SK-N-DZ (cell line): ENCODE data around the gene HPCAL4.

Source experiments
- DNase-seq: peaks from one replicate; pipeline ENCODE4 v3.0.0-alpha.2; 2015; ENCODE audit warnings: low spot score

HPCAL4 gene

DNA sequence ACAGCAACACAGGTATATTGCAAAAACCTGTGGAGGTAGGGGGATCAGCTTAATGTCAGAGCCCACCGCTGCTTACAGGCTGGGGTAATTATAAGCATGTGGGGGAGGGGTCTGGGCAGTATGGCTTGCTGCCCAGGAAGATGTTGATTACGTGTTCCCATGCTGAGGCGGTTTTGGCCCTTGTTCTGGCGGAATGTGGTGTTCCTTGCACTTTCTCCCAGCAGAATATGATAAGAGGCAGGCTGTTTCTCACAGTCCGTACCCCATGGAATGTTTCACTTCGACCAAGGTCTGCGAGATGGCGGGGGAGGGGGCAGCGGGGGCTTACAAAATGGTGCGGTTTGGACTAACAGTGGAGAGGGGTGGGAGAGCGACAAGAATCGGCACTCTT lies 9.8 kb upstream of the HPCAL4 start:
- DNase-seq: no peak

DNA sequence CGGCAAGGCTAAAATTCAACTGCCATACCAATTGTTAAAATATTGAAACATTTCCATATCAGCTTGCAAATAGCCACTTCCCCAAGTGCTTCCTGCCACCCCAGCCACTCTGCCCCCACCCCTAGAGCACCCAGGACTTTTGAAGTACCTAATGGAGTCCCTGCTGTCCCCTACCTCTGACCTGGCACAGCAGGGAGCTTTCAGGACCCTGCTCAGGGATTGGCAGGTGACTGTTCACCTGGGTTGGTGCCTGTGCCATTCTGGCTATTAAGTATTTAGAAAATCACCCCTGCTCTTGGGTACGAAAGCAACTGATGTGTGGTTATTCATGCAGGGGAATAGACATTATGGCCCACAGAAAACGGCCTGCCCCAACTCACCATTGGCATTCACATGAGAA lies 9.1 kb upstream of the HPCAL4 start:
- DNase-seq: no peak

DNA sequence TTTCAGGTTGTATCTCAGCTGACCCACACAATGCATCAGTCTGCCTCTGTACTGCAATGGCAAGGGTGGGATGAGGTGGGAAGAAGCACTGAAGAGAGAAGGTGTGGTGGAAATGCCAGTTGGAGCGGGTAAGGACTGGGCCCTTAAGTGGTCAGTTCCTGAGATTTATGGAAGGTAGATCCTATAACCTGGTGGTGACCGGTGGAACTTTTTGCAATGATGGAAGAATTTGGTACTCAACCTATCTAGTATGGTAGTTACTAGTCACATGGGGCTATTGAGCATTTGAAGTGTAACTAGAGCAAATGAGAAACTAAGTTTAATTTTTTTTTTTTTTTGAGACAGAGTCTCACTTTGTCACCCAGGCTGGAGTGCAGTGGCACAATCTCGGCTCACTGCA lies 8.2 kb upstream of the HPCAL4 start:
- no peak for DNase-seq

DNA sequence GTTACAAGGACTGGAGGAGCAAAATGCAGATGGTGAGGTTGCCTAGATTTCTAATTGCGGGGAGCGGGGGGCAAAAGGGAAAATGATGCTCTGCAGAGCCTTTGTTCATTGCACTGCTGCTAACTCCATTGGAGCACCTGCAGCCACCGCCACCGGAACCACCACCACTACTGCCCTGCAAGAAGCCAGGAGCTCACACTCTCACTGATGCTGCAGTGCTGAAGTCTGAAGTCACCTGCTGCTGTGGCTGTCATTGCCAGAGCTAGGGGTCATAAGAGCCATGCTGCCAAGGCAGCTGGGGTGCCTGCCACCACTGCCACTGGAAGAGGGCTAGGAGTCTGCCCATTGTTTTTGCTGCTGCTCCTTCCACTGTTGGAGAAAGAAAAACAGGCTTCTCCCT lies 7.3 kb upstream of the HPCAL4 start:
- DNase-seq: no peak

DNA sequence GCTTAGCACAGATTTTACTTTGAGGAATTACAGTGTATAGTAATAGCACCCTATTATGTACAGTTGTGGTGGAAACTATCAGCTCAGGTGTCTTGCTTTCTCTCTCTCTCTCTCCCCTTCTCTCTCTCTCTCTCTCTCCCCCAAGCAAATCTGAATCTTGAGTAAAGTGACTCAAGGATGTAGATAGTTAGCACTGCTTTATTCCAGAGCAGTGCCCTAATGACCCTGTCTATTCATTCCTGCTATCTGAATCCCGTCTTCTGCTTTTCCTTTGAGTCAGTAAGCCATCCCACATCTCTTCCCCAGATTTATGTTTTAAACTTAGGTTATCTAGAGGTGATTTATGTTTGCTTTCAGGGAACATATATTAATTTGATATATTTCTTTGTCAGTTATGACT lies 5.2 kb upstream of the HPCAL4 start:
- no peak for DNase-seq

DNA sequence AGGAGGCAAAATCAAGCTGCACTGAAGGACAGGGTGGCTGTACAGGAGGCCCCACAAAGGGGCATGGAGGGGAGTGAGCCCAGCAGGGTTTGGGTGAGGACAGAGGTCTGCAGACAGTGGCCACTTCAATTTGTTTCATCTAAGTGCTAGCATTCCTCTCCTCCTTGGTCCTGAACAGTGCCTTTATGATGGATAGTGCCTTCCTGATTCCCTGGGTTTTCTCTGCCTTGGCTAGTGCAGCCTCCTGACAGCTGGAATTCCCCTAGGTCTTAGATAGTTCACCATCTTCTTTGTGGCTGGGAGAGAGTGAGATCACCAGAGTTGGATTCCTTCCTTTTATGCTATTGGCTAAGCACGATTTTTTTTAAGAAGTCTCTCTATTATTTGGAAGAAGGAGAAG lies 3.8 kb upstream of the HPCAL4 start:
- no peak for DNase-seq

DNA sequence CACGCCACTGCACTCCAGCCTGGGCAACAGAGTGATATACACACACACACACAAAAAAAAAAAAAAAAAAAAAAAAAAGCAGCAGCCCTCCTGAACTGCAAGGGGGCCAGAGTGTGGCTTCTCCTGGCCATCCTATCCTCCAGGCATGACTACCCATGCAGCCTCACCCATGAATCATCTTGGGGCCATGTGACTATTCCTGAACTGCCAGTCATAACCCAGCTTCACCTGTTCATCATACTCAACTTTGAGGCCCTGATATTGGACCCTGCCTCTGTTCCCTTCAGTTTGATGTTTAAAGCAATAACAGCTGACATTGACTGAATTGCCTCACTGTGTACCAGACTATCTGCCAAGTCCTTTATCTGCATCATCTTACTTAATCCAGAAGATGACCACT lies 2.8 kb upstream of the HPCAL4 start:
- DNase-seq: no peak

DNA sequence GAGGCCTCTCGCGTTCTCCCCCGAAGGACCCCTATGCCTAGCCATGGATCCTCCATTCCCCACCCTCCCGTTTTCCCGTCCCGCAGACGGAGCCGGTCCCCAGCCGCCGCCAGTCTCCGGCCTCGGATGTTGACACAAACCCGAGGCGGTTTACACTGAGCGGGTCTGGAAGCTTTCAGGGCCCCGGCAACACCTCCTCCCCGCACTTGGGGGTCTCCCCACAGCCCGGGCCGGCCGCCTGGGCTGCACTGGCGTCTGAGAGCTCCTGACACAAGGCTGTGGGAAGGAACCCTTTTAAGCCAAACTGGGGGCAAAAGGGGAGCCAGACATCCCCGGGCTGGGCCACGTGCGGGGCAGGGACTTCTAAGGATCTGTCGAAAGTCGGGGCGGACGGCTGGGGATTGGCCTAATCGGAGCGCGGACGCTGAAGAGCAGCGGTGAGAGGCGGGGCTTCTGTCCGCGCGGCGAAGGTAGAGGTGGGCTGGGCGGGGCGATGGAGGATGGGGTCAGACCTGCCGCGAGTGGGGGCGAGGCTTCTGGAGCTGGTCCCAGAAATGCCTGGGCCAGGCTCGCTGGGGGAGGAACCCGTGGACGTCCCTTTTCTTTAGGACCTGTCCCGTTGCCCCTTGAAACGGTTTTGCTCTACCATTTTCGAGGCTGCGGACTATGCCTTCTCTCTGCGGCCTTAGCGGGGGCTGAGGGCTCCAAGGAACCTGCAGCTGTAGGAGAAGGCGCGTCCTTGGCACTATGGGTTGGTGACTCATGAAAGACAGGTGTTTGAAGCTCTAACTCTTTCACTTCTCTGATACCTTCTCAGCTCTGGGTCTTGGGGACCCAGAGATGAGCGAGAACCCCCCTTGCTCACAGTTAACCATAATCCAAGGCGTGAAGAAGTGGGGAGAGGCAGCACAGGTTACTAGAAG lies 1.2 kb upstream of the HPCAL4 start:
- peak; percentile 13 for DNase-seq

DNA sequence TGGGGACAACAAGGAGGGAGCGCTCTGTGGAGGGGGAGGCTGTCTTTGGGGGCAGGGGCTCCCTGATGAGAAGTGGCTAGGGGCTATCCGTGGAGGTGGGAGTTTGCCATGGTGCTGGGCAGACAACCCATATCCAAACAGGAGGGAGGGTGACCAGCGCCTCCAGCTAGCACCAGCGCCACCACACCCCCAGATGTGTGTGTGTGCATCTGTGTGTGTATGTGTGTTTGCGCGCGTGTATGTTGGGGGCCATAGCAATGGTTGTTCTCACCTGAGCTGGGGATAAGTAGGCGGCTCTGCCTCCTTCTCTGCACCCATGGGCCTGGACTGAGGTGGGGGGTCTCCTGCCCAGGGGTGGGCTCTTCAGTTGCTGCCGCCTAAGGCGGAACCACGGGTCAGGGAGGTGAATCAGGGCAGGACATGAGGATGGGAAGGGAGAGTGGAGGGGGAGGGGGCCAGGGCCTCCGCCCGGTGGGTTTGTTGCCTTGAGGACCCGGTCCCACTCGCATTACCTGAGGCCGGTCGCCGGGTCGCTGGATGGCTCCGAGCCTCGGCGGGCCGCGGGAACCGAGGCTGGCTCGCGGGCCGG lies 345 bp downstream of the HPCAL4 start:
- DNase-seq: no peak

DNA sequence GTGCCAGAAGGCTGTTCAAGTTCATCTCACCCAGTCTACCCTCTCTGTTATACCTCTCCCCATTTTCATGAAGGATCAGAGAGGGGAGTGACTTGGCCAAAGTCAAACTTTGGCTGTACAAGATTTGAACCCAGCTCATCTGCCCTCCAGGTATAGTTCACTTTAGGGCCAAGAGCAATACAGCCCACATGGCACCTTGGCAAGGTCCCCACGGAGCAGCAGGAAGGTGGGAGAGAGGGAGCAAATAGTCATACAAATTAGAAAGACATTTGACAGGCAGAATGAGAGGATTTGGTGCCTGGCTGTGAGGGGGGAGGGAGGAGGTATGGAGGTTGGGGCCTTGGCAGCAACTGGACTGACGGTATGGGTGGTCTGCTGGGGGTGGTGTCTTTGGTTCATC lies 1.0 kb downstream of the HPCAL4 start:
- no peak for DNase-seq

DNA sequence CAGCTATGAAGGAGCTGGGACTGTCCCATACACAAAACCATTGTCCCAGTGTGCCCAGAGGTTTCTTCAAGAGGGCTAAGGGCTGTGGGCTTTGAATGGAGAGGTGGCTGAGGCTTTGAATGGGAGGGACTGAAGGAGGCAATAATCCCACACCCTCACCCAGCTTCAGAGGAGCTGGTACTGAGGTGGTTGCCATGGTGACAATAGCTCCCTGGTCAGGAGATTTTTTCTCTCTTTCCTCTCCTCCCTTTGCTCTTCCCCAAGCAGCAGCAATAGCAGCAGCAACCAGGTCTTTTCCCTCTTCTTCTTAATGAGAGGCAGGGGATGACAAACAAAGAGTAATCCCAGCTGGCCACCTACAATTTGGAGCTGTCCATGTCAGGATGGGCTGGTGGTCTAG lies 1.6 kb downstream of the HPCAL4 start:
- DNase-seq: no peak

DNA sequence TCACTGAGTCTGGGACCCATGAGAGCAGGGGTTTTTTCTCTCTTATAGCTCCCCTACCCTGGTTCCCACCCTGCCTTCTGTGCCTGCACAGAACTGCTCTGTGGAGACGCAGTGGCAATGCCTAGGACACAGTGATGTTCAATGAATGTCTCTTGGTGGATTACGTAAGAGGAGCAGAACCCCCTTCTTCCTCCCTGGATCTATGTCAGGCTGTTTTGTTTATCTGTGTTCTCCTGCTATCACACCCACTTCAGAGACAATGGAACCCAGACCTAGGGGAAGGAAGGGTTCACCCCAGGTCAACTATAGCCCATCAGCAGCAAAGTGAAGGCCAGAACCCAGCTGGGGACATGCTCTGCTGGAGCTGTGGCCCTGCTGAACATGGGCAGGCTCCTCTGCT lies 2.0 kb downstream of the HPCAL4 start:
- no peak for DNase-seq

DNA sequence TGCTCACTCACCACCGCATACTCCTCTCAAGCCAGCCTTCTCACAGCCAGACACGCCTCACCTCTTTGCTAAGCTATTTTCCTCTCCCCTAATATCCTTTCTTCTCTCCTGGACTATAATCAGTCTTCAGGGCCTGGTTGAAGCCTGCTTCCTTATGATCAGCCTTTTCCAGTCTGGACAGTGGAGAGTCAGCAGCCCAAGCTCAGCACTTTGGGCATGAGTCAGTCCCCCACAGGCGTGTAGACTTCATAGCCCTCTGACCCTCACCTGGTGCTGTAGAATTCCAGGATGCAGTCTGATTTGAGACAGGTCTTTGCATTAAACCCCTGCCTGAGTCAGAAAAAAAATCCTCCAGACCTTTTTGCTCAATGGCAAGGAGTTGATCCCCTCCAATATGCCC lies 2.5 kb downstream of the HPCAL4 start:
- no peak for DNase-seq

DNA sequence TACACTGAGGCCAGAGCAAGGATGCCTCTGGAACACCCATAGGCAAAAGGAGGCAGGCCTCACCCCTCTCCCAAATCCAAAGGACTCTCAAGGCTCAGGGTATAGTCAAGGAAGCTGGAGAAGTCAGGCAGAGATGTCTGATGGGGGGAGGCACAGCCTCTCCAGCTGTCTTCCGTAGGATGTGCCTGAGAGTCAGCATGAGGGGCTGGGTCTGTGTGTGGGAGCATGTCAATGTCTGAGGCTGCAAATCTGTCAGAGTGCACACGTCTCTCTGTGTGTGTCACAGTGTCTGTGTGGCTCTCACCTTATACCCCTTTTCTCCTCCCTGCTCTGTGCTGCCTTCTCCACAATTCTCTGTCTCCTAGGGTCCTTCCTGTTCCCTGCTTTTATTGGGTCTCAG lies 4.0 kb downstream of the HPCAL4 start:
- no peak for DNase-seq

DNA sequence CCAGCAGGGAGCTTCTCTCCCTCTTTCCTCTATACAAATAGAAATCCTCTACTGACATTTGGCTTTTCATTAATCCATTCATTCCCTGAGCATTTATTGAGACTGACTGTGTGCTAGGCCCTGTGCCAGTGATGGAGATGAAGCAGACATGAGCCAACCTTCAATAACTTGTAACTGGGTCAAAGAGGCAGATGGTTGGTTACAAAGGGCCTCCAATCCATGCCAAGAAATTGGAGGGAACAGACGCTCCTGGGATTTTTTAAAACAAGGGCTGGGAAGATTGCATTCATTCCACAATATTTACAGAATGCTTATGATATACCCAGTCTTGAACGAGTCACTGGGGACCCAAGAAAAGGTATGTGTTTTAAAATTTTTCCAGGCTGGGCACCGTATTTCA lies 6.2 kb downstream of the HPCAL4 start:
- no peak for DNase-seq

DNA sequence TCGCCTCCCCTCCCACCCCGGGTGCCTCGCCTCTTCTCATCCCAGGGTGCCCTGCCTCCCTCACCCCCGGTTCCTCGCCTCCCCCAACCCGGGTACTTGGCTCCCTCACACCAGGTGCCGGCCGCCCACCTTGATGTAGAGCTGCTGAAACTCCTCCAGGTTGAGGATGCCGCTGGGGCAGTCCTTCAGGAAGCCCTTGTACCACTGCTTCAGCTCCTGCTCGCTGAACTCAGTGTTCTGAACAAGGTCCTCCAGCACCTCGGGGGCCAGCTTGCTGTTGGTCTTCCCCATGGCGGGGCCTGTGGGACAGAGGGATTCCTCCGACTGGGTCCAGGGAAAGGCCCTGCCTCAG lies 6.9 kb downstream of the HPCAL4 start:
- DNase-seq: no peak

DNA sequence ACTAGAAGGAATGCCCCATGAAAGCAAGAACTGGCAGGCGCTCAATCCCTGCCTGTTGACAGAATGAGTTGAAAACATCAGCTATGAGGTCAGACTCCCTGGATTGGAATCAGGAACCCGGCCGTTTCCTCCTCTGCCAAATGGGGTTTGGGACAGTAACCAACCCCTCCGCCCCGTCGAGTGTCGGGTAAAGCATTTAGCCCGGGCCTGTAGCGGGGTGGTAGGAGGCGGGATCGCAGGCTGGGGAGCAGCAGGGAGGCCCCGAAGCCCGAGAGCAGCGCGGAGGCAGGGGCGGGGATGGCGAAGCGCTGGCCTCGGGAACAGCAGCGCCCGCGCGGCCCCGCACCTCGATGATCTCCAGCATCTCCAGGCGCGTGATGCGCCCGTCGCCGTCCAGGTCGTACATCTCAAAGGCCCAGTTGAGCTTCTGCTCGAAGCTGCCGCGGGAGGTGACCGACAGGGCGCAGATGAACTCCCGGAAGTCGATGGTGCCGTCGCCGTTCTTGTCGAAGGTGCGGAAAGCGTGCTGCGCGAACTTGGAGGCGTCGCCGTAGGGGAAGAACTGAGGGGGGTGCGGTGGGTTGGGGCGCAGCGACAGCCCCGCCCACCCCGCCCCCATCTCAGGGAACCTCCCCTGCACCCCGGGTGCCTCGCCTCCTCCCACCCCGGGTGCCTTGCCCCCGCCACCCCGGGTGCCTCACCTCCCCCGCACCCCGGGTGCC lies 7.5 kb downstream of the HPCAL4 start:
- DNase-seq: no peak

DNA sequence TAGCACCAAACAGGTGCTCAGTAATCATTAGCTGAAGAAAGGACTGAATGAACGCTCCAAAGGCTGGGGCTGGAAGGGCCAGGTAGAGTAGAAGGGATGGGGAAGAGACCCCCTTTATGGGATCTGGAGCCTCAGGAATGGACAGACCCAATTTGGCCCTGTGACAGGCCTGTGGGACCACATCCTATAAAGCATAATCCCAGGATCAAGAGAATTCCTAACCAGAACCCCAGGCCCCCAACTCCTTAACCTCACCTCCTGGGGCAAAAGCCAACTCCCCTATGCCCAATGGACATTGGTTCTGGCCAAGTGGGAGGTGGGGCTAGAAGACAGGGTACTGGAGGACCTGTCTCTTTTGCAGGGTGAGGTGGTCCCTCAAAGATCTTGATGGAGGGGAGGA lies 9.2 kb downstream of the HPCAL4 start:
- no peak for DNase-seq

DNA sequence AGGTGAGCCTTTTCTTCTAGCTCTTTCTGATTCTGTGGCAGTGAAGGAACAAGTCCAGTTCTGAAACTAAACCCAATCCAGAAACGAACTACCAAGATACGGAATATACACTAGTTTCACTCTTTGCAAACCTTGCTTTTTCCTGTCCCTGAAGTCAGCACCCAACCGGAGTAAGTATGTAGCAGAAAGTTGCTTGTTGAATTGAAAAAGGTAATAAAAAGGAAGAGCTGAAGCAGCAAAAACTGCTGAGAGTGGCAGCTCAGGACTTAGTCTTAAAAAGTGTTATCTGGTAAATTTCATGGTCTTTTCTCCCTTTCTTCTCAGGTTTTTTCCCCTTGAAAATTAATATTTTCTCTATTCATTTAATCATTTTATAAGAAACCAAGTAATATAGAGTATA lies 9.9 kb downstream of the HPCAL4 start:
- DNase-seq: no peak

DNA sequence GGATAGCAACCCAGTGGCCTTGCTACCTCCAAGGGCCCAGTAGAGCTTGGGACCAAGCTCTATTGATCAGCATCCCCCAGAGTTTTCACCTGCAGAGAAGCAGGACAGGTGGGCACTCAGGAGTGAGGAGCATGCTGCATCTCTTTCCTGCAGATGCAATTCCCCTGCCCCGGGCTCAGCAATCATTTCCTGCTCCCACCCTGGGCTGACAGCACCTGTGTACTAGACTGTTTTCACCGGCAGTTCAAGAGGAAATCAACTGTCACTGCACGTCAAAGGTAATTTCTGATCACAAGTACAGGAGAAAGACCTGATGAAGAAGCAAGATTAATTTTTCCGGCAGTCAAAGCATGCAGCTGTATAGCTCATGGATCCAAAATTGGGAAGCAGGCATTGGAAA lies 10.5 kb downstream of the HPCAL4 start:
- DNase-seq: no peak

DNA sequence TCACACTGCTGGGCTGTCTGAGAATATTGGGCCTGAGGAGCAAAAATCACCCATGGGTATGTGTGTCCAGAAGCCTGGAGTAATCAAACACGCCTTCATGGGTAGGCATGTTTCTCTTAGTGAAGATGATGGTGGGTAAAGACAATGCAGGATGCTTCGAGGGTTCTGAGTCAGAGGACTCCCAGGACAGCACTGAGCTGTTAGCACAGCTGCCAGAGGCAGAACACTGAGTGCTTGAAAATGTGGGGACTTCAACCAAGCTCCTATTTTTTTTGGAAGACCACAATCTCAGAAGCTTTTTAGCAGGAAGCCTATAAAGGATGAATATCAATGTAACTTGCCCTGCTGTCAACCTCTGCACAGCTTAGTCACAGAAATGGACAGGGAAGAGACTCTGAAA lies 11.4 kb downstream of the HPCAL4 start:
- no peak for DNase-seq

DNA sequence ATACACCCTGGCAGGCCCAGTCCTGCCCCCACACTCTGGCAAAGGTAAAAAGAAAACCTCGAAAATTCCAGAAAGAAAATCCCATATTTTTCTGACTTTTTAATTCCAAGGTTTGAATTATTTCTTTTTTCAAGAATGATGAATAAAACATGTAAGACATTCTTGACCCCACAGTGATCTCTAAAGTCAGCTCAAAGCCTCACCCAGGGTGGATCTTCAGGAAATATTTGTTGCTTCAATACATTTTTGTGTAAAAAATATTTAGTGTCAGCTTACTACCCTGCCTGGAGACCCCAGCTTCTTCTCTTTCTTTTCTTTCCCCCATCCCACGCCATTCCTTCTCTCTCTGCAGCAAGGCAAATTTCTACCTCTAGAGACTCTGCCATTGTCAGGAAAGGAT lies 12.3 kb downstream of the HPCAL4 start:
- DNase-seq: no peak

DNA sequence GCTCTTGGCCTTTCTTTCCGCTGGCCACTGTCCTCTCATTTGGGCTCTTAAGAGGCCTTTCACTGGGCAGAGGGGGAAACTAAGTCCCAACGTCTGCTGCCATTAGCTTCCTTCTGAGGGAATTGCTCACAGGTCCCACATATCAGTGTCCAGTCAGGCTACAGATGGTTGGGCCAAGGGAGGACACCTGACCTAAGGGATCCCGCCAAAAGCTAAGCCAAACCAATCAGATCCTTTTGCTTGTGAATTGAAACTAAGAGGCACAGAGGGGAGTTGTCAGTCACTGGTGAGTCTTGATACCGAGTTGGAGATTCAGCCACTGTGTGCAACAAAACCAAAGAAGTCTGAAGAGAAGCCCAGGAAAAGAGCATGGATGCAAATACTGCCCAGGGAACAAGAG lies 13.6 kb downstream of the HPCAL4 start:
- DNase-seq: no peak
